PC-3 (cell line): ENCODE measurements around the gene FEV. TPM values are rescaled to one million over a fixed set of nuclear protein-coding genes. Genes with fewer than 3 reads are reported as not detected.

Experiments used
- ATAC-seq: fragments of 200-7000 bp; cut with Tn5 transposase; 2 replicates; pipeline ENCODE4 v1.9.1; 2020; ENCODE audit warnings: mild to moderate bottlenecking, moderate library complexity
- BruUV-seq: library from RNA; stranded (reverse); fragments of 400-500 nt; replicated peaks from 2 replicates; lab custom pipeline; 2021; lab: Mats Ljungman, UMichigan
- CTCF ChIA-PET: fragments of 300-600 bp; sonication (Branson Sonifier 250); formaldehyde crosslinking; loops from one replicate; lab custom pipeline; 2022; ENCODE audit warnings: antibody characterized with exemption; lab: Charles Lee
- POLR2A ChIA-PET: fragments of 300-600 bp; sonication (Branson Sonifier 250); formaldehyde crosslinking; loops from one replicate; lab custom pipeline; 2022; ENCODE audit warnings: antibody characterized with exemption; ENCODE audit not compliant: unreplicated experiment; lab: Charles Lee
- DNase-seq: peaks from one replicate; pipeline ENCODE4 v3.0.0-alpha.2; 2015
- H2AFZ ChIP-seq: fragments of 300-600 bp; sonication (generic); 2 replicates; pipeline ENCODE4 v1.6.0; 2016; ENCODE audit warnings: antibody characterized with exemption, low read length
- H3F3A ChIP-seq: fragments of 300-600 bp; sonication (generic); one replicate; pipeline ENCODE4 v1.6.0; 2017; ENCODE audit warnings: antibody characterized with exemption, low read length, control low read depth, mild to moderate bottlenecking; ENCODE audit not compliant: unreplicated experiment
- H3K27ac ChIP-seq: fragments of 300-600 bp; sonication (generic); 2 replicates; pipeline ENCODE4 v1.5.1; 2016; ENCODE audit warnings: mild to moderate bottlenecking, low read length
- H3K27me3 ChIP-seq: fragments of 300-600 bp; sonication (generic); 2 replicates; pipeline ENCODE4 v1.6.1; 2016; ENCODE audit warnings: low read length, mixed read lengths
- H3K36me3 ChIP-seq: fragments of 300-600 bp; sonication (generic); 2 replicates; pipeline ENCODE4 v1.6.1; 2016; ENCODE audit warnings: low read depth, mixed run types, low read length, mixed read lengths
- H3K4me1 ChIP-seq: fragments of 300-600 bp; sonication (generic); 2 replicates; pipeline ENCODE4 v1.5.1; 2016; ENCODE audit warnings: low read length; ENCODE audit not compliant: insufficient read depth
- H3K4me2 ChIP-seq: fragments of 300-600 bp; sonication (generic); 2 replicates; pipeline ENCODE4 v1.6.0; 2016; ENCODE audit warnings: low read length
- H3K4me3 ChIP-seq: fragments of 300-600 bp; sonication (generic); 2 replicates; pipeline ENCODE4 v1.5.1; 2016; ENCODE audit warnings: mild to moderate bottlenecking, low read length, mixed read lengths
- H3K79me2 ChIP-seq: fragments of 300-600 bp; sonication (generic); 2 replicates; pipeline ENCODE4 v1.6.1; 2017; ENCODE audit warnings: low read length, mixed read lengths
- H3K9ac ChIP-seq: fragments of 300-600 bp; sonication (generic); 2 replicates; pipeline ENCODE4 v1.6.0; 2016; ENCODE audit warnings: mild to moderate bottlenecking, low read length
- H3K9me2 ChIP-seq: fragments of 300-600 bp; sonication (generic); replicated peaks from 2 replicates; pipeline ENCODE4 v1.6.1; 2016; ENCODE audit warnings: mixed run types, low read length, mixed read lengths
- H3K9me3 ChIP-seq: fragments of 300-600 bp; sonication (generic); 2 replicates; pipeline ENCODE4 v1.6.1; 2016; ENCODE audit warnings: low read length, mixed read lengths
- H4K20me1 ChIP-seq: fragments of 300-600 bp; sonication (generic); 2 replicates; pipeline ENCODE4 v1.6.1; 2016; ENCODE audit warnings: low read length, mixed read lengths
- EZH2 ChIP-seq: fragments of 300-600 bp; sonication (generic); IDR thresholded peaks from one replicate; pipeline ENCODE4 v1.6.1; 2017; ENCODE audit warnings: antibody characterized with exemption, mild to moderate bottlenecking, low read length; ENCODE audit not compliant: unreplicated experiment
- EZH2phosphoT487 ChIP-seq: fragments of 300-600 bp; sonication (generic); IDR thresholded peaks from 2 replicates; pipeline ENCODE4 v1.6.1; 2018; ENCODE audit warnings: mild to moderate bottlenecking, antibody characterized with exemption, low read length, borderline replicate concordance
- intact Hi-C: fragments of 100-400 bp; cut with micrococcal nuclease; formaldehyde crosslinking; loops from 2 replicates; pipeline ENCODE4 v1.9.0; 2023
- total RNA-seq: library from RNA; depleted of rRNA; stranded (reverse); fragments of >200 nt; gene quantifications from 2 replicates; pipeline ENCODE4 v1.2.3, GENCODE V29; 2014
- TF ChIP-seq, protein P1 (sequence below): fragments of 300-600 bp; sonication (generic); conservative IDR thresholded peaks from 2 replicates; pipeline ENCODE4 v1.5.1; 2017; ENCODE audit warnings: antibody characterized with exemption, low read depth, mild to moderate bottlenecking, low read length

Gene FEV
- total RNA-seq, 1 experiment from 2014 or later = 0.07 TPM

DNA sequence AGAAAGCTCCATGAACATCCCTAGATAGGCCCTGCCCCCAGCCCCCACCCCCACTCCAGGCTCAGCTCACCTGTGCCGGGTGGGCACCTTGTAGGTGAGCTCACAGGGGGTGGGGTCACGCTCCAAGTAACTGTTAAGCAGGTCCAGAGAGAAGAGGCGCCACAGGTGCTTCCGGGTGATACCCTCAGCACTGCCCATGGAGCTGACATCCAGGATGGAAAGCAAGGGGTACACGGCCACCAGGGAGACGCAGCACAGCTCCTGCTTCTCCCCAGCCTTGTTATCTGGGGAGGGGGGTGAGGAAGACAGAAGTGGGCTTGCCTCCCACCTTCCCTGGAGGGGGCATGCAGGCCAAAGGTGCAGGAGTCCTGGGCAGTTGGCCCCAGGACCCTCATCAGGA, 34.5 kb upstream of the FEV start:
- no peaks in the 10 kb centered on the region for H3K27me3 ChIP-seq
- no peak overlapping the region for H3K4me3 ChIP-seq
- POLR2A ChIA-PET = no interaction called here
- CTCF ChIA-PET = interaction anchor here (0.5 to 0.7 kb wide), 2 partner anchors 9 to 40 kb away, joined by 4 read pairs; no protein-coding TSS in a partner anchor
- H2AFZ ChIP-seq = no peak overlapping the region
- H3K9me3 ChIP-seq = no peaks in the 10 kb centered on the region
- H4K20me1 ChIP-seq = no peaks in the 10 kb centered on the region
- H3K36me3 ChIP-seq = no peaks in the 10 kb centered on the region
- H3K27ac ChIP-seq = no peak overlapping the region
- TF ChIP-seq, protein P1, sequence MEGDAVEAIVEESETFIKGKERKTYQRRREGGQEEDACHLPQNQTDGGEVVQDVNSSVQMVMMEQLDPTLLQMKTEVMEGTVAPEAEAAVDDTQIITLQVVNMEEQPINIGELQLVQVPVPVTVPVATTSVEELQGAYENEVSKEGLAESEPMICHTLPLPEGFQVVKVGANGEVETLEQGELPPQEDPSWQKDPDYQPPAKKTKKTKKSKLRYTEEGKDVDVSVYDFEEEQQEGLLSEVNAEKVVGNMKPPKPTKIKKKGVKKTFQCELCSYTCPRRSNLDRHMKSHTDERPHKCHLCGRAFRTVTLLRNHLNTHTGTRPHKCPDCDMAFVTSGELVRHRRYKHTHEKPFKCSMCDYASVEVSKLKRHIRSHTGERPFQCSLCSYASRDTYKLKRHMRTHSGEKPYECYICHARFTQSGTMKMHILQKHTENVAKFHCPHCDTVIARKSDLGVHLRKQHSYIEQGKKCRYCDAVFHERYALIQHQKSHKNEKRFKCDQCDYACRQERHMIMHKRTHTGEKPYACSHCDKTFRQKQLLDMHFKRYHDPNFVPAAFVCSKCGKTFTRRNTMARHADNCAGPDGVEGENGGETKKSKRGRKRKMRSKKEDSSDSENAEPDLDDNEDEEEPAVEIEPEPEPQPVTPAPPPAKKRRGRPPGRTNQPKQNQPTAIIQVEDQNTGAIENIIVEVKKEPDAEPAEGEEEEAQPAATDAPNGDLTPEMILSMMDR = no peak
- TF ChIP-seq EZH2 (no peak), EZH2phosphoT487 (no peak)
- H3K4me2 ChIP-seq = no peak overlapping the region
- no peak for ATAC-seq
- no peak overlapping the region for H3K9ac ChIP-seq
- H3F3A ChIP-seq = no peaks in the 10 kb centered on the region
- no peaks in the 10 kb centered on the region for H3K9me2 ChIP-seq
- no peaks in the 10 kb centered on the region for H3K4me1 ChIP-seq
- DNase-seq = no peak
- no TSS peak for BruUV-seq
- intact Hi-C loops = no loop called here
- H3K79me2 ChIP-seq = no peaks in the 10 kb centered on the region

DNA sequence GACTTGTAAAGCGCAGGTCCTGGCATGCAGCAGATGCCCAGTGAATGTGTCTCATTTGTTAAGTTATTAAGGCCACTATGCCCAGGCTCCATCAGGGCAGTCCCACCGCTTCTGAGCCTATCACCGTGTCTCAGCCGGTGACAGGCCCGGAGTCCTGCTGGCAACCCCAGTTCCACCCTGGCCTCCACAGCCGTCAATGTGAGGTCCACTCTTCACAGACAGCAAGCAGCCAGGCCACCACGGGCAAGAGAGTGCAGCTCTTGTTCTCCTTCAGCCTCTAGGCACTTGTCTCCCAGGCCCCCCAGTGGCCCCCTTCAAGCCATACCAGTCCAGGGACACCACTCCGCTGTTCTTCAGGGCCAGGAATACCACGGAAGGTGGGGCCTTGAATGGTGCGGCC, 33.7 kb upstream of the FEV start:
- ChIA-PET POLR2A (no interaction called here), CTCF (no interaction called here)
- TF ChIP-seq EZH2 (no peak), EZH2phosphoT487 (no peak)
- TF ChIP-seq, protein P1 = no peak
- H4K20me1 ChIP-seq = no peaks in the 10 kb centered on the region
- H3K4me3 ChIP-seq = no peak overlapping the region
- no peaks in the 10 kb centered on the region for H3K27me3 ChIP-seq
- H3K36me3 ChIP-seq = no peaks in the 10 kb centered on the region
- no peaks in the 10 kb centered on the region for H3K9me2 ChIP-seq
- H3F3A ChIP-seq = no peaks in the 10 kb centered on the region
- DNase-seq (no peak), ATAC-seq (no peak)
- H3K9ac ChIP-seq = no peak overlapping the region
- no peak overlapping the region for H2AFZ ChIP-seq
- intact Hi-C loops = no loop called here
- H3K9me3 ChIP-seq = no peaks in the 10 kb centered on the region
- H3K4me1 ChIP-seq = no peaks in the 10 kb centered on the region
- no peak overlapping the region for H3K4me2 ChIP-seq
- H3K79me2 ChIP-seq = no peaks in the 10 kb centered on the region
- no peak overlapping the region for H3K27ac ChIP-seq
- BruUV-seq = no TSS peak

DNA sequence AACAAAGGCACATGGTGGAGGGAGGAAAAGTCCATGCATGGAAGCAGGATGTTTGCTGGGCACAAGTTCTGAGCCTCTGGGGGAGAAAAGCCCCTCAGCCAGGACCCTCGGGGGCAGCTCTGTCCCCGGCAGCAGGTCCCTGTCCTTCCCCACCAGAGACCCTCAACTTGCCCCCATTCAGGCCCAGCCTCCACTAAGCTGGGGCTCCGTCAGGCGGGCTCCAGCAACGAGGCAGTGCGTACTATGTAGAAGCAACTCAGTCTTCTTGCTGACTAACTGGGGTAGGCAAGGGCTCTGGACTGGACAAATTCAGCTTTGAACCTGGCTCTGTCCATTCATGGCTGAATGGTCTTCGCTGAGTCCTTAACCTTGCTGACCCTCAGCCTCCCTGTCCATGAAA, 33.3 kb upstream of the FEV start:
- ATAC-seq (no peak), DNase-seq (no peak)
- POLR2A ChIA-PET = no interaction called here
- CTCF ChIA-PET = interaction anchor here (1.0 kb wide), 1 partner anchor 10 kb away, joined by 3 read pairs; no protein-coding TSS in a partner anchor
- Histone ChIP-seq H3K79me2 (no peaks in the 10 kb centered on the region), H3F3A (no peaks in the 10 kb centered on the region), H3K9me2 (no peaks in the 10 kb centered on the region), H3K4me1 (no peaks in the 10 kb centered on the region), H3K36me3 (no peaks in the 10 kb centered on the region), H3K9me3 (no peaks in the 10 kb centered on the region), H3K27me3 (no peaks in the 10 kb centered on the region), H2AFZ (no peak overlapping the region), H3K27ac (no peak overlapping the region), H3K4me3 (no peak overlapping the region), H3K9ac (no peak overlapping the region), H3K4me2 (no peak overlapping the region), H4K20me1 (no peaks in the 10 kb centered on the region)
- TF ChIP-seq EZH2 = no peak
- TF ChIP-seq, protein P1 = no peak
- TF ChIP-seq EZH2phosphoT487 = no peak
- BruUV-seq = no TSS peak
- intact Hi-C loops = no loop called here
